Measurements from ENCODE around the gene LPAR3. TPM values are rescaled to one million over a fixed set of nuclear protein-coding genes. Genes with fewer than 3 reads are reported as not detected.

The LPAR3 gene
- total RNA-seq, 4 donors from 2014 or later = 3.5 to 10.9 (median 4.1) TPM; not detected in 1

GRCh38 chr1:84842748-84843231 is 50.2 kb downstream of the LPAR3 start:
- Histone ChIP-seq H3K4me1 (peaks cover 7 to 15% (median 9%) of the 10 kb centered on the region in 4 donors), H3K36me3 (no peaks in the 10 kb centered on the region), H3K9me3 (no peaks in the 10 kb centered on the region), H3K27me3 (no peaks in the 10 kb centered on the region), H3K4me3 (no peak overlapping the region), H3K27ac (no peak overlapping the region)
- intact Hi-C loops (cut with DNase I; ENCODE audit: low total_unique reads) = no loop called here
- in situ Hi-C loops (cut with MboI; ENCODE audit: low pct_ligation_motif_present in 1 of 4, low pct_unique_long_range_greater_than_20kb in 1 of 4, low sequenced_read_pairs in 3 of 4) = no loop called here
- DNase-seq = no peak
- 75% methylated on average over 3 of the region's 3 CpGs; no CpG with 5 or more reads in 1 of the 2 donors for WGBS, 2 donors (ENCODE audit: low coverage in 1 of 2)
- TF ChIP-seq POLR2AphosphoS5 (IDR thresholded peaks at IDR 0.05) (no peak), CTCF (IDR thresholded peaks at IDR 0.05) (no peak), POLR2A (IDR thresholded peaks at IDR 0.05) (no peak), EP300 (IDR thresholded peaks at IDR 0.05; ENCODE audit: low read depth) (no peak)

- in situ Hi-C loops (cut with MboI; ENCODE audit: low pct_ligation_motif_present in 1 of 4, low pct_unique_long_range_greater_than_20kb in 1 of 4, low sequenced_read_pairs in 3 of 4) = no loop called here
- 95 to 100% methylated on average over 2 of the region's 2 CpGs for WGBS, 2 donors (ENCODE audit: low coverage in 1 of 2)
- Histone ChIP-seq H3K27me3 (no peaks in the 10 kb centered on the region), H3K36me3 (no peaks in the 10 kb centered on the region), H3K4me3 (no peak overlapping the region), H3K4me1 (peaks cover 0 to 7% (median 1%) of the 10 kb centered on the region in 4 donors), H3K9me3 (no peaks in the 10 kb centered on the region), H3K27ac (no peak overlapping the region)
- intact Hi-C loops (cut with DNase I; ENCODE audit: low total_unique reads) = no loop called here
- TF ChIP-seq POLR2A (IDR thresholded peaks at IDR 0.05) (no peak), CTCF (IDR thresholded peaks at IDR 0.05) (no peak), POLR2AphosphoS5 (IDR thresholded peaks at IDR 0.05) (no peak), EP300 (IDR thresholded peaks at IDR 0.05; ENCODE audit: low read depth) (no peak)
- DNase-seq = no peak
Observed at GRCh38 chr1:84841971-84842370, 51.0 kb downstream of the LPAR3 start.

GRCh38 chr1:84840346-84840745 is 52.7 kb downstream of the LPAR3 start:
- Histone ChIP-seq H3K27ac (no peak overlapping the region), H3K4me1 (no peaks in the 10 kb centered on the region), H3K4me3 (no peak overlapping the region), H3K27me3 (no peaks in the 10 kb centered on the region), H3K9me3 (no peaks in the 10 kb centered on the region), H3K36me3 (no peaks in the 10 kb centered on the region)
- TF ChIP-seq EP300 (IDR thresholded peaks at IDR 0.05; ENCODE audit: low read depth) = no peak
- no peak for TF ChIP-seq POLR2AphosphoS5 (IDR thresholded peaks at IDR 0.05)
- no peak for TF ChIP-seq CTCF (IDR thresholded peaks at IDR 0.05)
- no peak for TF ChIP-seq POLR2A (IDR thresholded peaks at IDR 0.05)
- intact Hi-C loops (cut with DNase I; ENCODE audit: low total_unique reads) (no loop called here), in situ Hi-C loops (cut with MboI; ENCODE audit: low pct_ligation_motif_present in 1 of 4, low pct_unique_long_range_greater_than_20kb in 1 of 4, low sequenced_read_pairs in 3 of 4) (no loop called here)
- DNase-seq = no peak

GRCh38 chr1:84839544-84839943 is 53.5 kb downstream of the LPAR3 start:
- Histone ChIP-seq H3K4me1 (peaks cover 0 to 4% (median 0%) of the 10 kb centered on the region in 4 donors), H3K9me3 (no peaks in the 10 kb centered on the region), H3K4me3 (no peak overlapping the region), H3K27me3 (no peaks in the 10 kb centered on the region), H3K36me3 (no peaks in the 10 kb centered on the region), H3K27ac (no peak overlapping the region)
- TF ChIP-seq EP300 (IDR thresholded peaks at IDR 0.05; ENCODE audit: low read depth) (no peak), POLR2A (IDR thresholded peaks at IDR 0.05) (no peak), CTCF (IDR thresholded peaks at IDR 0.05) (no peak), POLR2AphosphoS5 (IDR thresholded peaks at IDR 0.05) (no peak)
- WGBS, 2 donors (ENCODE audit: low coverage in 1 of 2) = 27 to 65% methylated on average over 1 of the region's 1 CpG
- intact Hi-C loops (cut with DNase I; ENCODE audit: low total_unique reads) = no loop called here
- in situ Hi-C loops (cut with MboI; ENCODE audit: low pct_ligation_motif_present in 1 of 4, low pct_unique_long_range_greater_than_20kb in 1 of 4, low sequenced_read_pairs in 3 of 4) = no loop called here
- DNase-seq = no peak

Data from transverse colon (tissue), 4 donors.